GM18861 (cell line): ENCODE data around the gene CAMSAP1.

Experiments used
- ATAC-seq: cut with Tn5 transposase; IDR thresholded peaks from one replicate; pipeline ENCODE4 v1.9.1; 2021; ENCODE audit not compliant: unreplicated experiment

The CAMSAP1 gene

GRCh38 chr9:135847833-135848232, 59.5 kb downstream of the CAMSAP1 start:
- ATAC-seq, result no peak

- no peak for ATAC-seq
These were observed 66.8 kb downstream of the CAMSAP1 start for GRCh38 chr9:135840539-135840938.

- ATAC-seq, result no peak
These were observed 67.2 kb downstream of the CAMSAP1 start for GRCh38 chr9:135840107-135840506.

GRCh38 chr9:135839516-135839915, 67.8 kb downstream of the CAMSAP1 start:
- ATAC-seq, result no peak

- no peak for ATAC-seq
These were observed 72.2 kb downstream of the CAMSAP1 start for GRCh38 chr9:135835131-135835530.

- ATAC-seq, result no peak
These were observed 73.5 kb downstream of the CAMSAP1 start for GRCh38 chr9:135833864-135834263.

- ATAC-seq, result no peak
These were observed 76.8 kb downstream of the CAMSAP1 start for GRCh38 chr9:135830496-135830895.

- no peak for ATAC-seq
These were observed 78.7 kb downstream of the CAMSAP1 start for GRCh38 chr9:135828656-135829055.

GRCh38 chr9:135827866-135828580, 79.3 kb downstream of the CAMSAP1 start:
- ATAC-seq, result no peak

- ATAC-seq, result no peak
These were observed 80.0 kb downstream of the CAMSAP1 start for GRCh38 chr9:135827301-135827700.

- no peak for ATAC-seq
These were observed 81.2 kb downstream of the CAMSAP1 start for GRCh38 chr9:135826188-135826545.

- no peak for ATAC-seq
These were observed 81.7 kb downstream of the CAMSAP1 start for GRCh38 chr9:135825435-135826187.

GRCh38 chr9:135823036-135823435, 84.3 kb downstream of the CAMSAP1 start:
- ATAC-seq, result no peak

GRCh38 chr9:135822374-135822755, 85.0 kb downstream of the CAMSAP1 start:
- ATAC-seq, result no peak

- ATAC-seq, result no peak
These were observed 85.5 kb downstream of the CAMSAP1 start for GRCh38 chr9:135821733-135822373.

GRCh38 chr9:135821116-135821515, 86.2 kb downstream of the CAMSAP1 start:
- no peak for ATAC-seq

GRCh38 chr9:135820661-135821060, 86.7 kb downstream of the CAMSAP1 start:
- no peak for ATAC-seq

- ATAC-seq, result no peak
These were observed 87.4 kb downstream of the CAMSAP1 start for GRCh38 chr9:135819905-135820304.

- no peak for ATAC-seq
These were observed 88.4 kb downstream of the CAMSAP1 start for GRCh38 chr9:135818718-135819475.

- ATAC-seq, result no peak
These were observed 89.2 kb downstream of the CAMSAP1 start for GRCh38 chr9:135817951-135818717.

GRCh38 chr9:135816651-135816970, 90.7 kb downstream of the CAMSAP1 start:
- ATAC-seq, result no peak
